GM18526 (cell line): ENCODE results near the gene AOAH.

ENCODE experiments used
- POLR2A ChIP-seq: IDR thresholded peaks from 3 replicates; pipeline ENCODE4 v1.6.1; 2011; ENCODE audit not compliant: insufficient read length; ENCODE audit errors: extremely low read depth

Gene AOAH

GRCh38 chr7:36653663-36654355 is 70.5 kb downstream of the AOAH start:
- no peak for TF ChIP-seq POLR2A

DNA sequence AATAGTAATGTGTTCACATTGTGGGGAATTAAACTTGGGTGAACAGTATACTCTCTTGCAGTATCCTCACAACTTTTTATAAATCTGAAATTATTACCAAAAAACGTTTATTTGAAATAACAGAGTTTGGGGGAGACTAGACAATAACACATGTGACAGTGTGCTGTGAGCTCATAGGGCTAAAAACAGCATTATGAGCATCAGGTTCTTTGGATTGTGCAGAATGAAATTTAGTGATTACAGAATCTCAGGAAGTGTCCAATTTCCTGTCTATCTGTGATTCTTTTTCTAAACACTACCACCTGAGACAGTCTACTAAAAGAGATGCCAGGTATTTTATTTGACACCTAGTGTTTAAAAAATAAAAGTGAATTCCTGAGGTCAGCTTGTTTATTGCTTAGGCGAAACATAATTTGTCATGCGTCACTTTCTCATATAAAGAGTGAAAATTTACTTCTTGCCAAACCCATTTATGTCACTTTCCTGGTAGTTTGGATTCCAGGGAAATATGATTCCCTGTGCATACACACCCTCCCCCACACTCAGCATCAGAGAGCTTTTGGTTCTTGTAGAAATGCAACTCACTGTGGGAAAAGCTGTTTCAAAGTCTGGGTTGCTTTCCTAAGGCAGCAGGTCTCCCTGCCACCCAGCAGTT is 71.2 kb downstream of the AOAH start:
- TF ChIP-seq POLR2A, result no peak

- no peak for TF ChIP-seq POLR2A
Observed at GRCh38 chr7:36652431-36652830, 71.9 kb downstream of the AOAH start.

DNA sequence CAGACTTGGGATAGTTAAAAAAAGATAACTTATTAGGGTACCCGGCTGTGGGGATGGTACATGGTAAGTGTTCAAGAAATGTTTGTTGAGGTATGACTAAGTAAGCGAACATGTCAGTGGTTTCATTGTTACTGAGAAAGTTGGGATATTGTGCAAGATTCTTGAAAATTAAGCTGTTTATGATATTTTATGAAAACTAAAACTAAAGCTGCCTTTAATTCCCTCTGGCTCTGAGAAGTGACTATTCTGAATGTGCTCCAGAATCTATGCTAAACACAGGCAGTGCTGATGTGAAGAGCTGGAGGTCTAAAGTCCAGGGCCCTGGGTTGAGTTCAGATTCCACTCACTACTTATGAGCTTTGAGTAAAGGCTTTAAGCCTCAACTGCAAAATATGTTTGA is 72.9 kb downstream of the AOAH start:
- TF ChIP-seq POLR2A, result no peak

GRCh38 chr7:36650766-36651312 is 73.5 kb downstream of the AOAH start:
- TF ChIP-seq POLR2A, result no peak

DNA sequence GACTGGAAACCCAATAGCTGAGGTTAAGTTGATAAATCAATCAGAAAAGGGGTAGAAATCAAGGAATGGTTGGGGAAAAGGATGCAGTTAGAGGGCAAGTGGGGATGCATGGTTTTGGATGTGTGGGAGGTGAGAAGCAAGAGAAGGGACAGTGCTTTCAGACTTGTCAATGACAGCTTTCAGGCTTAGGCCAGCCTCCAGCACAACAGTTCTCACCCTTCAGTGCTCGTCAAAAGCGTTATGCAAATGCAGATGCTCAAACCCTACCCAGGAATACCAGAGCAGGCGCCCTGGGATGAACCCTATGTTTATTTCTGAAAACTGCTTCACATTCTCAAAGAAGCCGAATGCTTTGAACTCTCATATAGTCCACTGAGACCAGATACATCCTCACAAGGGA is 74.0 kb downstream of the AOAH start:
- TF ChIP-seq POLR2A, result no peak

DNA sequence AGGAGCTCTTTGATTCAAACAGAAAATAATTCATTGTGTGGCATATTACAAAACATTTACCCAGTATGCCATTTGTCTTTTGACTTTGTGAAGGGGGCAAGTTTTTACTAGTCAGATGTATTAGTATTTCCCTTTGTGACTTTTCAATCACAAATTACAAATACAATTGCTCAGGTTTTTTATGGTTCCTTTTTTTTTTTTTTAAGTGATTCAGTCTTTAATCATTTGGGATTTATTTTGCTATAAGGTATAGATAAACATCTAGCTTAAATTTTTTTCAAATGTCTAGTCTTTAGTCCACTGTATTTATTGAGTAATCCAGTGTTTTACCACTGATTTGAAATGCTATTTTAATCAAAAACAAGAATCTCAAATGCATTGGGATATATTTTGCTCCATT is 75.9 kb downstream of the AOAH start:
- TF ChIP-seq POLR2A, result no peak

DNA sequence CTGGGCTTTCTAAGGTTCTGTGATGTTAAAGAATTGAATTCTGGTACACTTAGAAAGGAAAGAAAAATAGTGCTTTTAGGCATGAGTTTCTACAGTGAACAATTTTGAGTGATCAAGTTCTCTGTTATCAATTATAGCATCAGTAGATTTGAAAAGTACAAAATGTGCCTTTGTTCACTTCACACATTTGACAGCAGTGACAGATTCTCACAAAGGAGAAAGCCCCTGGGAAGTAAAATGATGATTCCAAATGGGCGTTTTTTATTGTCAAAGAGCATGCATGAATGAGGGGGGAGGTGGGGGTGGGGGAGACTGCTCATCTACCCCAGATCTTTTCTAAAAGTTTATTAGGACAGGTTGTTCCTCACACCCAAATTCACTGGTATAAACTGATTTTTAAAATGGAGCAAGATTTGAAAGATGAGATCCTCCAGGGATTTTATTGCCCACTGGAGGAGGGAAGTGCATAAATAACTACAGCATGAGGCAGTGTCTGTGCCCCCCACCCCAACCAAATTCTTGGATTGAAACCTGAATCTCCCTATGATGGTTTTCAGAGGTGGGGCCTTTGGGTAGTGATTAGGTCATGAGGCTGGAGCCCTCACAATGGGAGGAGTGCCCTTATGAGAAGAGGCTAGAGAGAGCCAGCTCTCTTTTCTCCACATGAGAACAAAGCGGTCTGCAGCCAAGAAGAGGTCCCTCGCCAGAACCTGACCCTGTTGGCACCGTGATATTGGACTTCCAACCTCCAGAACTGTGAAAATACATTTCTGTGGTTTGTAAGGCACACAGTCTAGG is 79.5 kb downstream of the AOAH start:
- no peak for TF ChIP-seq POLR2A

DNA sequence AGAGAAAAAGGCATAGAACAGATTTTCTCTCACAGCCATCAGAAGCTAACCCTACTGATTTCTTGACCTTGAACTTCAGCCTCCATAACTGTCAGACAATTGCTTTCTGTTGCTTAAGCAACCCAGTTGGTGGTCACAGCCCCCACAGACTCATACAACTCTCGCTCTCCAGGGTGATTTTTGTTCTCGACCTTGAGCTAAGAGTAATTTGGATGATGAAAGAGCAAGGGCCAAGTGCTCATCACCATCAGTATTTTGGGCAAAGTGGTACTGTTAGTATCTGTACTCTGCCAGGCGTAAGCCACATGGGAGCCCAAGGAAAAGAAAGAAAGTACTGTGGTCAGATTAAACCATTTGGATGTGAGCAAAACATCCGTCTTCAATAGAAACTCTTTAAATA is 81.9 kb downstream of the AOAH start:
- no peak for TF ChIP-seq POLR2A

DNA sequence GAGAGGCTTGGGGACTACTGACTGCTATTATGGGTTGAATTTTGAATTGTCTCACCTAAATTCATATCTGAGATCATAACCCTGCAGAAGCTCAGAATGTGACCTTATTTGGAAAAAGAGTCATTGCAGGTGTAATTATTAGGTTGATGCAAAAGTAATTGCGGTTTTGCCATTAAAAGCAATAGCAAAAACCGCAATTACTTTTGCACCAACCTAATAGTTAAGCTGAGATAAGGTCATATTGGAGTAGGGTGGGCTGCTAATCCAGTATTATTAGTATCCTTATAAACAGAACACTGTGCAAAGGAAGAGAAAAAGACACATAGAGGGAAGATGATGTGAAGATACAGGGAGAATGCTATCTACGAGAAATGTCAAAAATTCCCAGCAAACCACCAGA is 82.3 kb downstream of the AOAH start:
- TF ChIP-seq POLR2A, result no peak

DNA sequence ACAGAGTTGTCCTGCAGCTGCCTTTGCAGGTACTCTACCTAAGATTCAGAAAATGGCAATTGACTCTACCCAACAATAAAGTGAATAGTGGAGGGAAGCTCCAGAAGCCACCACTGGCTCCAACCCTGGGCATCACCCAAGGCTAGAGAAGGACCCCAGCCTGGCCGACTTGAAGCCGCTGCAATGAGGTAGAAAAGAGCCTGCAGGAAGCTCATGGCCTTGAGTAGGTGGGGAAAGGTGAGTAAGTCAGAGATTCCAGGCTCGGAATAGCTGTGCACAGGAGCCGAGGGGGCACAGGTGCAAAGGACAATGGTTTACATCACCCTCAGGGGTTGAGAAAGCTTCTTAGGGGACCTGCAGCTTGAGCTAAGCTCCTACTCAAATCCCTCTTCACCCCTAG is 83.6 kb downstream of the AOAH start:
- no peak for TF ChIP-seq POLR2A

- TF ChIP-seq POLR2A, result no peak
Observed at GRCh38 chr7:36639826-36640225, 84.5 kb downstream of the AOAH start.

DNA sequence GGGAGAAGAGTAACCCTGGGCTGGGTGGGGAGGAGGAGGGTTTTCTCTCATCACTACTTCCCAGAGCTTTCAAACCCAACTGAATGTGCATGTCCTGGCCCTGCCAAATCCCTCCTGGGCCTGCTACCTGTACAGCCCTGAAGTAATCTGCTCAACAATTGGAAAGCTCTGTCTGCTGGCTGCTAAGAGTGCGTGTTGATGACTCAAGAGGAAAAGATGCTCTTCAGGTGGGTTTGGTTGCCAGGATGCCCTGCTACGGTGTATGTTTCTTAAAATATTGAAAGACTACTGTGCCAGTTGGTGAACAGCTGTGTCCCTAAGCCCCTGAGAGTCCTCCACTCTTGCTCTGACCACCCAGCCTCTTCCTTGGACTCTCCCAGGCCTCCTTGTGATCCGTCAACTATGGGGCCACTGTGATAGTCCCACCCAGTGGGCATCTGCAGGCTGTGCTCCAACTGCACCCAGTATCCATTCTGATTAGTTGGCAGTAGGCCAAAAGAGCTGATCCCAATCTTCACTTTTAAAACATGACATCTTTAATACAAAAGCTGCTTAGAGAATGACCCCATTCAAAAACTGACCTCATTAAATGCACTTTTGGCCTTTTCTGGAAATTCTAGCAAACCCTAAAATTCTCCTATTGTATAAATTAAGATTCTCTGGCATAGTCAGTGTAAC is 85.6 kb downstream of the AOAH start:
- TF ChIP-seq POLR2A, result no peak

DNA sequence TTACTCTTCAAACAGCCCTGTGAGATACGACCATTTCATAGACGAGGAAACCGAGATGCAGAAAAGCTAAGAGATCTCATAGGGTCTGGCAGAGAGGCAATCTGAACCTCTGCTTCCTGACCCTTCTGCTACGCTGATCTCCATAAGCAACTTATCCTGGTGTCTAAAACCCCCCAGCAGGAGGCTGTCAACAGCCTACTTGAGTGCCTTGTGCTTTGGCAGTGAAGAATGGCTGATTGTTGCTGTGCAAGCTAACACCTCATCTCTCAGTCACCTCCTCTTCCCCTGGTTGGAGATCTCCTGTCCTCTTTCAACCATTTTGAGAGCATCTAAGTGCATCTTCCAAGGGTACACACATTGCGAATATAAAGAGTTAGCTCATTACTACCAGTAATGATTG is 86.2 kb downstream of the AOAH start:
- TF ChIP-seq POLR2A, result no peak

GRCh38 chr7:36637417-36637816 is 86.9 kb downstream of the AOAH start:
- TF ChIP-seq POLR2A, result no peak
